GF-D8 (cell line): ENCODE results near the gene ZNF155.
A peak's percentile ranks its signal among the peaks of the same experiment; 100 is the strongest.

Experiments
- DNase-seq: peaks from one replicate; lab custom pipeline; 2025; lab: John Stamatoyannopoulos, UW

Gene ZNF155

DNA sequence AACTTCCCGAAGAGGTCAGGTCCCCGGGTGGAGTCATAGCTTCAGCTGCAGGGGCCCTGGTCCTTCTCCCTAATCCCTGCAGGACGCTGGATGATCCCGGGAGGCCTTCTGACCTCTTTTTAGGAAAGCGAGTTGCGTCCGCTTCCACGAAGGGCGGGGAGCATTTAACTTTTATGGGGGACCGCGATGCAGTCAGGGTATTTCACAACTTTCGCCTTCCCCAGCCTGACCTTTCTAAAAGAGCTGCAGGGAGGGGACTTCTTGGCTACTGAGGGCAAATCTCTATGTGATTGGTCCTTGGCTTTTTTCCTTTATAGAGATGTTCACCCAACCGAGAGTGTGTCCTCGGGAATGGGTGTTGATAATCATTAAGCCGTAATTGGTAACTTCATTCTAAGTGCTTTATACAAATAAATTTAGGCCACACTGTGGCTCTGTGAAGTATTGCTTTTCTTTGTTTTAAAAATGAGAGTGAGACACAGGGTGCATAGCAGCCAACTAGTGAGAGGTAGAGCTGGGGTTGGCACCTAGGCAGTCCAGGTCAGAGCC is 19.5 kb downstream of the ZNF155 start:
- DNase-seq: peak; percentile 19

DNA sequence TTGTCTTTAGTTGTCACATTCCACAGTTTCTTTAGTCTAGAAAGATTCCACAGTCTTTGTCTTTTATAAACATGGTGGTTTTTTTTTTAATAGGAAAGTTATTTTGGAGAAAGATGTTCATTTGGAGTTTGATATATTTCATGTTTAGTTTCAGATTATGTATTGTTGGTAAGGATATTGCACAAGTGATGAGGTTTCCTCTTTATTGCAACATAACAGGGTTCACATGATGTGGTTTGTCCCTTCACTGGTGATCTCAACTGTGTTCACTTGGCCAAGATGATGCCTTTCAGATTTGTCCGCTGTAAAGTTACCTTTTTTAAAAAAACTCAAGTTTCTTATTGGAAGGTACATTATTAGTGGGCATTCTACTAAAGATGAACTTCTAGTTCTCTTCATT is 22.0 kb downstream of the ZNF155 start:
- peak; percentile 75 for DNase-seq

DNA sequence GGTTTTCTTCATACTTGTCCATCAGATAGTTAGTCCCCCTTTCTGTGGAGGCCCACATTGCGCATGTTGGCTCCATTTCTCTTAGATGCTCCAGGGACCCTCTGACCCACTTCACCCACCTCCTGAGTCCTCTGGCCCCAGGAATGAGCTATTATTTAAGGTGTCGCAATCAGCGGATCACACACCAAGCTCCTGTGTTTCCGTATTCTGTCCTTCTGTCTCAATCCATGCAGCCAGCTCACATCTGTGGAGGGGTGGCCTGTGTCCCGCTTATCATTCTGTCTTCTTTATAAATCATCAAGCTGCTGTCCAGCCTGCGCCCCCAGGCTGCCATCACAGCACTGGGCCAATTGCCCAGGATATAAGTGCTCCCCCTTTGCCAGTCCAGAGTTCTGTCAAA is 23.5 kb downstream of the ZNF155 start:
- no peak for DNase-seq

DNA sequence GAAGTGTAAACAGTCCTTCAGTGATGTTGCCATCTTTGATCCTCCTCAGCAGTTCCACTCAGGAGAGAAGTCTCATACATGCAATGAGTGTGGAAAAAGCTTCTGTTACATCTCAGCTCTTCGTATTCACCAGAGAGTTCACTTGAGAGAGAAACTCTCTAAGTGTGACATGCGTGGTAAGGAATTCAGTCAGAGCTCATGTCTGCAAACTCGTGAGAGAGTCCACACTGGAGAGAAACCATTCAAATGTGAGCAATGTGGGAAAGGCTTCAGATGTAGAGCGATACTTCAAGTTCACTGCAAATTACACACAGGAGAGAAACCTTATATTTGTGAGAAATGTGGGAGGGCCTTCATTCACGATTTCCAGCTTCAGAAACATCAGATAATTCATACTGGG is 26.5 kb downstream of the ZNF155 start:
- DNase-seq: no peak

DNA sequence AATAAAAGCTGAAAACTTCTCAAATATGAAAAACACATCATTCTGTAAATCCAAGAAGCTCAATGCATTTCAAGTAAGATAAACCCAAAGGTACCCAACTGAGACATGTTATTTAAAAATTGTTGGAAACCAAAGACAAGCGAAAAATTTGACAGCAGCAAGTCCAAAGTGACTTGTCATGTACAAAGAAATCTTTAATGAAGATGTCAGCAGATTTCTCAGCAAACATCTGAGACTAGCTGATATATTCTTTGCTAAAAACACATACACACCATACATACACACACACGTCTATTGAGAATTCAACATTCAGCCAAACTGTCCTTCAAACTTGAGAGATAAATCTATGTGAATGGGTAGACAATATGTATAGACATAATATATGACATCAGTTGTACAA is 35.5 kb downstream of the ZNF155 start:
- no peak for DNase-seq

DNA sequence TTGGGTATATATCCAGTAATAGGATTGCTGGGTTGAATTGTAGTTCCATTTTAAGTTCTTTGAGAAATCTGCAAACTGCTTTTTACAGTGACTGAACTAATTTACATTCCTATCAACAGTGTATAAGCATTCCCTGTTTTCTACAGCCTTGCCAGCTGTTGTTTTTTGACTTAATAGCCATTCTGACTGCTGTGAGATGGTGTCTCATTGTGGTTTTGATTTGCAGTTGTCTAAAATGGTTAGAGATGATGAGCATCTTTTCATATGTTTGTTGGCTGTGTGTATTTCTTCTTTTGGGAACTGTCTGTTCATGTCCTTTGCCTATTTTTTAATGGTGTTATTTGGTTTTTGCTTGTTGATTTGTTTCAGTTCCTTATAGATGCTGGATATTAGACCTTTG is 37.2 kb downstream of the ZNF155 start:
- DNase-seq: no peak

DNA sequence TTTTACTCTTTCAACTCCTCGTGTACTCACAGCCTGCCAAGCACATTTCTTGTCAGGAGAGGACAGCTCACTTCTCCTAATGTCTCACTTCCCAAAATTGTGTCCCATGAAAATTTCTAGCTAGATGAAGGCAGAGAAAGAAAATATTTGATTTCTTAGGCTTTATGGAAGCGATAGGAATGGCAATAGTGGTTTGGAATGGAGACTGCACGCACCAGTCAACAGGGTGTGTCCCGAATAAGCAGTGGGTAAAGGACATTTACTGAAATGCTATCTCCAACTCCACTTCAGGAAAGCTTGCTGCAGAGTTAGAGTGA is 40.9 kb downstream of the ZNF155 start:
- DNase-seq: no peak

DNA sequence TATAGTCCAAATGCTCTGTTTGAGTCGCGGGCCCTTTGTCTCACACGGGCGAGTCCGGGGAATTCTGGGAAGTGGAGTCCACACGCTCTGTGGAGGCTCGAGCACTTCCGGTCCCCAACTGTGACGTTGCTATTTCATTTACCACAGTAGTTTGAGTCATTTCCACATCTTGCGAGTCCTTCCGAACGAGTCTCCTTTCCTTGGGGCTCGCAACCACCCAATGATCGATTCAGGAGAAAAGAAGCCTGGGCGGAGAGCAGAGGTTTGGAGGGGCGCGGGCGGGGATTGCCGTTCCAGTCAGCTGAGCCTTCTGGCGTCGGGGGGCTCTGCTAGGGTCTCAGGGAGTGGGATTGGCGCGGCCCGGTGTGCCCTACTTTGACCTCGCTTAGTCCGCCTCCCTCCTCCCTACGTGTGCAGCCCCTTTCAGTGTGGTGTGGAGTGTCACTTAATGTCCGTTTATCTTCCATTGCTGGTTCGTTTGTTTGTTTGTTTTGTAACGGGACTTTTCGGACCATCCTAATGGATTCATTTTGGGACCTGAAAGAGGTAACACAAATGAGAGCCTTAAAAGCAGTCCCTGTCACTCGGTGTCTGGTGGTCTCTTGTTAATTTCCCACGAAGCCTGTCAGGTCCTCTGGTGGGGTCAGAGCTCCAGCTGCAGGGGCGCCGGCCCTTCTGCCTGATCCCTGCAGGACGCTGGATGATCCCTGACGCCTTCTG is 41.4 kb downstream of the ZNF155 start, which contains the start of gene ZNF222:
Gene ZNF222 (plus strand): TSS at position 163 of the 720 bp plus-strand sequence. CDS start 58 bp downstream, at position 221.
- peak; percentile 2 for DNase-seq

DNA sequence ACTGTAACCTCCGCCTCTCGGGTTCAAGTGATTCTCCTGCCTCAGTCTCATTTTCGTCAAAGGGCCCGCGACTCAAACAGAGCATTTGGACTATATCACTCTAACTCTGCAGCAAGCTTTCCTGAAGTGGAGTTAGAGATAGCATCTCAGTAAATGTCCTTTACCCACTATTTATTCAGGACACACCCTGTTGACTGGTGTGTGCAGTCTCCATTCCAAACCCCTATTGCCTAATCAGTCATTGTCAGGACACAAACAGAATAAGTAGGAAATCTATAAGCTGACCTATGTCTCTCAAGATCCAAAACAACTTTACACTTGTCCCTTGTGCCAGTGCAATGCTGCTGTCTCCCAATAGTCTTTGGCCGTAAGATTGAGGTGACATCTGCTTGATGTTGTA is 42.6 kb downstream of the ZNF155 start:
- DNase-seq: no peak

DNA sequence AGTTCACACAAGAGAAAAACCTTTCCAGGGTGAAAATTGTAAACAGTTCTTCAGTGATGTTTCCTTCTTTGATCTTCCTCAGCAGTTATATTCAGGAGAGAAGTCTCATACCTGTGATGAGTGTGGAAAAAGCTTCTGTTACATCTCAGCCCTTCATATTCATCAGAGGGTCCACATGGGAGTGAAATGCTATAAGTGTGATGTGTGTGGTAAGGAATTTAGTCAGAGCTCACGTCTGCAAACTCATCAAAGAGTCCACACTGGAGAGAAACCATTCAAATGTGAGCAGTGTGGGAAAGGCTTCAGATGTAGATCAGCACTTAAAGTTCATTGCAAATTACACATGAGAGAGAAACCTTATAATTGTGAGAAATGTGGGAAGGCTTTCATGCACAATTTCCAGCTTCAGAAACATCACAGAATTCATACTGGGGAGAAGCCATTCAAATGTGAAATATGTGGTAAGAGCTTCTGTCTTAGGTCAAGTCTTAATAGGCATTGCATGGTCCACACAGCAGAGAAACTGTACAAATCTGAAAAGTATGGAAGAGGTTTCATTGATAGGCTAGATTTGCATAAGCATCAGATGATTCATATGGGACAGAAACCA is 48.1 kb downstream of the ZNF155 start:
- no peak for DNase-seq

DNA sequence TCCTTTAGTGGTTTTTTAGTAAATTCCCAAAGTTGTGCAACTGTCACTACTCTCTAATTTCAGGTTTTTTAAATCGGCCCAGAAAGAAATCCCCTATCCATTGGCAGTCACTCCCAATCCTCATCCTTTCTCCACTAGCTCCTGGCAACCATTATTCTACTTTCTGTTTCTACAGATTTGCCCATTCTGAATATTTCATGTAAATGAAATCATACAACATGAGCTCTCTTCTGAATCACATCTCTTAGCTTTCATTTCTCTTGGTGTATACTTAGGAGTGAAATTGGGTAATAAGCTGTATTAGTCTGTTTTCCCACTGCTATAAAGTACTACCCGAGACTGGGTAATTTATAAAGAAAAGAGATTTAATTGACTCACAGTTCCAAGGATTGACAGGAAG is 58.2 kb downstream of the ZNF155 start:
- no peak for DNase-seq
